HK-2 (cell line): ENCODE data around the gene DUSP7.
A peak's percentile ranks its signal among the peaks of the same experiment; 100 is the strongest.

ENCODE experiments used
- DNase-seq: peaks from one replicate; pipeline ENCODE4 v3.0.0-alpha.2; 2018; ENCODE audit not compliant: unreplicated experiment

DUSP7 gene

GRCh38 chr3:52006017-52006819 lies 50.2 kb downstream of the DUSP7 start:
- no peak for DNase-seq

GRCh38 chr3:52005571-52005986 lies 50.8 kb downstream of the DUSP7 start:
- DNase-seq: no peak

GRCh38 chr3:52004906-52005395 lies 51.4 kb downstream of the DUSP7 start:
- DNase-seq: no peak

- DNase-seq: no peak
Measured at GRCh38 chr3:52004163-52004787, 52.1 kb downstream of the DUSP7 start.

GRCh38 chr3:52002748-52003147 lies 53.6 kb downstream of the DUSP7 start:
- no peak for DNase-seq

- DNase-seq: peak; percentile 74
Measured at GRCh38 chr3:52001443-52001974, 54.9 kb downstream of the DUSP7 start.

GRCh38 chr3:51999846-52000245 lies 56.5 kb downstream of the DUSP7 start:
- no peak for DNase-seq
